GM15510 (cell line): Measurements from ENCODE around the gene CHCHD10.

Experiments
- POLR2A ChIP-seq: IDR thresholded peaks from 3 replicates; pipeline ENCODE4 v1.6.1; 2011; ENCODE audit warnings: borderline replicate concordance; ENCODE audit not compliant: insufficient read length; ENCODE audit errors: extremely low read depth

CHCHD10 gene

DNA sequence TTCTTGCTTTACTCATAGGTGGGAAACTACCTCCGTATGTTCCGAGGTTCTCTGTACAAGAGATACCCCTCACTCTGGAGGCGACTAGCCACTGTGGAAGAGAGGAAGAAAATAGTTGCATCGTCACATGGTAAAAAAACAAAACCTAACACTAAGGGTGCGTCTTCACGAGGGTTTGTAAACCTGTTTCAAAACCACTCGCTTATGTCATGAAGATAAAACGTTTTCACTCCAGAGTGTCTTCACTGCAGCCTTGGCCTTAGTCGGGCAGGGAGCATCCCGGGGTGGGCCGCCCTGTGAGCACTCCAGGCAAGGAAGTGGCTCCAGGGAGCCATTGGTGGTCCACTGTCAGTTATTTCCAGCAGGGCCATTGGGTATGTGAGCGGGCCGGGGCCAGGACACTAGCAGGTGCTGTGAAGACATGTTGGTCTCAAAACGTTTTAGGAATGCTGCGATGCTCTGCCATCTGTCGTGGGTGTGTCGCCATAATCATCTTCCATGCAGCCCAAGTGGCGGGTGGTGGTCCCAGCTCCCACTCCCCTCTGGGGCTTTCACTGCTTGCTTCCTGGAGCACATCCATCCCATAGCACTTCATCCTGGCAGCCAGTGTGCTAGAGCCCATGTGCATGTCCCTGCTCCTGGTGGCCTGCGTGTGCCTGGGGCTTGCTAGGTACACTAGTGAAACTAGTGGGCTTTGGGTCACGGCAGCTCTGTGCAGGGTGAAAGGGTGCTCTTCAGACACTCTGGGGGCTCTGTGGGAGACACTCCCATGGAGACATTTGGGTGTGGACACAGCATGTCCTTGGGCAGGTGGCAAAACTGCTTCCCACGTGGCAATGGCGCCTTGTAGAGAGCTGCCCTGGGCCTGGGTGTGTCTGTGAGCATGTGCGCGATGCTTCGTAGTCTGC is 24.2 kb upstream of the CHCHD10 start:
- TF ChIP-seq POLR2A = no peak

- no peak for TF ChIP-seq POLR2A
Observed at GRCh38 chr22:23790819-23791737, 23.3 kb upstream of the CHCHD10 start.

GRCh38 chr22:23789638-23790037 is 21.9 kb upstream of the CHCHD10 start:
- no peak for TF ChIP-seq POLR2A

DNA sequence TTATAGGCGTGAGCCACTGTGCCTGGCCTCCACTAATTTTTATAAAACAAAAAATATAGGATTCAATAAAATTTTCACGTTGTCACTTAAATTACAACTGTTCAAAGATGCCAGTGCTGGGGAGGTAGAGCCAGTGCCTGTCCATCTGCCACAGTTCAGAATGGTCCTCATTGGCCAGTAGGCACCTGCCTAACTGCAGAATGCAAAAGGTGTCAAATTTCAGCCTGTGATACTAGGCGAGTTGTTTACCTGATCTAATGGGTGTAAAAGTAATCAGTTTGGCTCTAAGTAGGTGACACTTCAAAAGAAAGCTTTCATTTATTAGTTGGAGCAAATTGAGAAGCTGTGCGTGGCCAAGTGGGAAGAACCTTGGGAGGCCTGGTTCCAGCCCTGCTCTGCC is 21.3 kb upstream of the CHCHD10 start:
- no peak for TF ChIP-seq POLR2A

DNA sequence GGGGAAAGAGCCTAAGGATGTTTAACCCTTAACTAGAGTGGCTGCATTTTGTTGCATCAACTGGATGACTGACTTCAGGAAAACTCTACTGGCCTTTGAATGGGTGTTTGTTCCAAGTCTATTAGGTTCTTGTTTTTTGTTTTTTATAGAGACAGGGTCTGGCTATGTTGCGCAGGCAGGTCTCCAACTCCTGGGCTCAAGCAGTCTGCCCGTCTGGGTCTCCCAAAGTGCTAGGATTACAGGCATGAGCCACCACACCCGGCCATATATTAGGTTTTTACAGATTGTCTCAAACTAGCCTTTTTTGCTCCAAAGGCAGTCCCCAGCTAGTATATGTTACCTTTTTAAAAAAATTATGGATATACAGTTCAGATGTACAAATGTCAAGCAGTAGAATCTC is 20.1 kb upstream of the CHCHD10 start:
- TF ChIP-seq POLR2A = no peak

GRCh38 chr22:23787600-23787896 is 19.8 kb upstream of the CHCHD10 start:
- no peak for TF ChIP-seq POLR2A

GRCh38 chr22:23786752-23787599 is 19.2 kb upstream of the CHCHD10 start, which contains the start of gene SMARCB1:
SMARCB1 (plus strand) TSS chr22:23786966; CDS start chr22:23787170, 204 bp downstream.
- TF ChIP-seq POLR2A = peak; percentile 78

- TF ChIP-seq POLR2A = no peak
Observed at GRCh38 chr22:23786261-23786710, 18.5 kb upstream of the CHCHD10 start.

- no peak for TF ChIP-seq POLR2A
Observed at GRCh38 chr22:23784215-23784732, 16.5 kb upstream of the CHCHD10 start.

- no peak for TF ChIP-seq POLR2A
Observed at GRCh38 chr22:23783265-23784150, 15.7 kb upstream of the CHCHD10 start.

DNA sequence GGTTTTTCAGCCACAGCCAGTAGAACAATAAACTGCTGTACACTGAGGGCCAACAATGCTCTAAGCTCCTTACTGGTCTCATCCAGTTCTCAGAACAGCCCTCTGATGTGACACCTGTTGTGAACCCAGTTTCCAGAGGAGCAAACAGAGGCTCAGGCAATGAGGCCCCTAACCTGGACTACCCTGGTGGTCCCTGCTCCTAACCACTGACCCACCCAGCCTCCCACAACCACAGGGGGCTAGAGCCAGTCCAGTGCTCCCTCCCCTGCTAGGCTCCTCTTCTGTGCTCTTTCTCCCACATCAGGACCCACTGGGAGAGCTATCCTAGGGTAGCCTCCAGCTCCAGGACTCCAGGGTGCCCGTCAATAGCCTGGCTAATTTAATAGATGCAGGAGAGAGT is 14.9 kb upstream of the CHCHD10 start:
- no peak for TF ChIP-seq POLR2A

DNA sequence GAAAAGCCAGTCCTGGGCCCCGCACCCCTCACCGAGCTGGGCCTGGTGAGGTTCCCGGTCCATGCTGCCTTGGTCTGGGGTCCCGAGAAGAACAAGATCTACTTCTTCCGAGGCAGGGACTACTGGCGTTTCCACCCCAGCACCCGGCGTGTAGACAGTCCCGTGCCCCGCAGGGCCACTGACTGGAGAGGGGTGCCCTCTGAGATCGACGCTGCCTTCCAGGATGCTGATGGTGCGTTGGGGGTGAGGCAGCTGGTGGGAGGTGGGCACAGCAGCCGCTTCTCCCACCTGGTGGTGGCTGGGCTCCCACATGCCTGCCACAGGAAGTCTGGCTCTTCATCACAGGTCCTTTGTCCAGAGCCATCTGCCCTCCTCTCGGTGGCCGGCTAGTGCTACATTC is 14.5 kb upstream of the CHCHD10 start:
- TF ChIP-seq POLR2A = no peak

GRCh38 chr22:23781511-23782183 is 13.9 kb upstream of the CHCHD10 start:
- TF ChIP-seq POLR2A = no peak
